IMR-90 (cell line): ENCODE measurements around the gene ZNF219. TPM values are rescaled to one million over a fixed set of nuclear protein-coding genes. Genes with fewer than 3 reads are reported as not detected.

ENCODE experiments used
- ATAC-seq: fragments of 200-7000 bp; cut with Tn5 transposase; 2 replicates; pipeline ENCODE4 v1.9.1; 2020; ENCODE audit warnings: low read depth, mild to moderate bottlenecking, moderate library complexity
- BruUV-seq: library from RNA; stranded (reverse); fragments of 400-500 nt; replicated peaks from 2 replicates; lab custom pipeline; 2021; lab: Mats Ljungman, UMichigan
- CTCF ChIA-PET: fragments of 300-600 bp; formaldehyde crosslinking; extraction: SDS; loops from one replicate; lab custom pipeline; 2021; ENCODE audit warnings: antibody characterized with exemption; lab: Yijun Ruan, JAX
- POLR2A ChIA-PET: fragments of 300-600 bp; sonication (Branson Sonifier 250); formaldehyde crosslinking; loops from one replicate; lab custom pipeline; 2022; ENCODE audit warnings: antibody characterized with exemption; ENCODE audit not compliant: unreplicated experiment; lab: Charles Lee
- DNase-seq: peaks from one replicate; pipeline ENCODE4 v3.0.0; 2013
- H2AFZ ChIP-seq: replicated peaks from 2 replicates; pipeline ENCODE3; 2013; ENCODE audit warnings: low read length, mild to moderate bottlenecking; ENCODE audit not compliant: poor library complexity
- H2AK5ac ChIP-seq: 2 replicates; pipeline ENCODE4 v1.6.1; 2013; ENCODE audit warnings: low read depth, low read length, inconsistent platforms
- H2AK9ac ChIP-seq: replicated peaks from 2 replicates; pipeline ENCODE3; 2013; ENCODE audit warnings: mild to moderate bottlenecking, low read depth, low read length, moderate library complexity; ENCODE audit not compliant: poor library complexity
- H2BK120ac ChIP-seq: 2 replicates; pipeline ENCODE4 v1.6.1; 2013; ENCODE audit warnings: low read depth, low read length, inconsistent platforms
- H2BK15ac ChIP-seq: 3 replicates; pipeline ENCODE4 v1.6.1; 2013; ENCODE audit warnings: low read depth, low read length, inconsistent platforms
- H2BK20ac ChIP-seq: 2 replicates; pipeline ENCODE4 v1.6.1; 2013; ENCODE audit warnings: low read depth, mild to moderate bottlenecking, inconsistent platforms, low read length, moderate library complexity
- H2BK5ac ChIP-seq: 2 replicates; pipeline ENCODE4 v1.6.1; 2013; ENCODE audit warnings: mild to moderate bottlenecking, low read depth, low read length, inconsistent platforms; ENCODE audit not compliant: poor library complexity, severe bottlenecking
- H3K14ac ChIP-seq: replicated peaks from 2 replicates; pipeline ENCODE4 v1.6.1; 2013; ENCODE audit warnings: low read depth, low read length, inconsistent platforms
- H3K18ac ChIP-seq: 2 replicates; pipeline ENCODE4 v1.6.1; 2013; ENCODE audit warnings: low read depth, low read length, control low read depth
- H3K23ac ChIP-seq: 2 replicates; pipeline ENCODE4 v1.6.1; 2013; ENCODE audit warnings: low read depth, low read length, inconsistent platforms
- H3K27ac ChIP-seq: 2 replicates; pipeline ENCODE4 v1.5.1; 2013; ENCODE audit warnings: mild to moderate bottlenecking, control low read depth, low read length; ENCODE audit not compliant: insufficient read depth
- H3K27me3 ChIP-seq: 2 replicates; pipeline ENCODE4 v1.6.1; 2013; ENCODE audit warnings: low read length; ENCODE audit not compliant: control insufficient read depth, insufficient read depth
- H3K36me3 ChIP-seq: 2 replicates; pipeline ENCODE4 v1.6.1; 2013; ENCODE audit warnings: low read length, mixed read lengths; ENCODE audit not compliant: control insufficient read depth, insufficient read depth
- H3K4ac ChIP-seq: 2 replicates; pipeline ENCODE4 v1.6.1; 2013; ENCODE audit warnings: low read depth, low read length, inconsistent platforms
- H3K4me1 ChIP-seq: 2 replicates; pipeline ENCODE4 v1.6.1; 2013; ENCODE audit warnings: low read length, mixed read lengths; ENCODE audit not compliant: control insufficient read depth, insufficient read depth
- H3K4me2 ChIP-seq: 2 replicates; pipeline ENCODE4 v1.6.1; 2013; ENCODE audit warnings: low read depth, mild to moderate bottlenecking, control low read depth, low read length, moderate library complexity
- H3K4me3 ChIP-seq: 2 replicates; pipeline ENCODE4 v1.5.1; 2013; ENCODE audit warnings: low read depth, mild to moderate bottlenecking, control low read depth, low read length, moderate library complexity; ENCODE audit not compliant: insufficient read depth
- H3K56ac ChIP-seq: 2 replicates; pipeline ENCODE4 v1.6.1; 2013; ENCODE audit warnings: low read length, inconsistent platforms; ENCODE audit not compliant: insufficient read depth; ENCODE audit errors: extremely low read depth
- H3K79me1 ChIP-seq, 2 experiments: 2 replicates each; pipeline ENCODE4 v1.6.1; 2013; ENCODE audit warnings: low read length in 2 of 2, inconsistent platforms in 1 of 2, low read depth in 1 of 2
- H3K9ac ChIP-seq: 2 replicates; pipeline ENCODE4 v1.6.1; 2013; ENCODE audit warnings: low read depth, low read length, control low read depth
- H3K9me1 ChIP-seq: 2 replicates; pipeline ENCODE4 v1.6.1; 2013; ENCODE audit warnings: low read length, inconsistent platforms; ENCODE audit not compliant: insufficient read depth
- H3K9me3 ChIP-seq: 2 replicates; pipeline ENCODE4 v1.6.1; 2013; ENCODE audit warnings: low read length; ENCODE audit not compliant: control insufficient read depth, insufficient read depth
- H4K20me1 ChIP-seq: 2 replicates; pipeline ENCODE4 v1.6.1; 2013; ENCODE audit warnings: low read length, inconsistent platforms; ENCODE audit not compliant: insufficient read depth
- H4K5ac ChIP-seq: 2 replicates; pipeline ENCODE4 v1.6.1; 2013; ENCODE audit warnings: mild to moderate bottlenecking, low read depth, low read length, control low read depth
- H4K8ac ChIP-seq, 2 experiments: 2 replicates each; pipeline ENCODE4 v1.6.1; 2013; ENCODE audit warnings: low read depth in 2 of 2, low read length in 2 of 2, control low read depth in 1 of 2, inconsistent platforms in 1 of 2
- H4K91ac ChIP-seq: 2 replicates; pipeline ENCODE4 v1.6.1; 2013; ENCODE audit warnings: low read depth, low read length, inconsistent platforms; ENCODE audit not compliant: insufficient read depth
- BHLHE40 ChIP-seq: fragments of 150-350 bp; IDR thresholded peaks from 2 replicates; pipeline ENCODE4 v1.6.1; 2016; ENCODE audit warnings: mild to moderate bottlenecking, low read depth, low read length
- CEBPB ChIP-seq: IDR thresholded peaks from 2 replicates; pipeline ENCODE4 v1.6.1; 2012; ENCODE audit warnings: low read depth, low read length, improper control_type of control experiment
- CHD1 ChIP-seq: IDR thresholded peaks from 2 replicates; pipeline ENCODE4 v1.6.1; 2012; ENCODE audit warnings: low read depth, low read length, improper control_type of control experiment
- CTCF ChIP-seq: conservative IDR thresholded peaks from 2 replicates; pipeline ENCODE4 v1.5.1; 2012; ENCODE audit warnings: mild to moderate bottlenecking, low read depth, low read length, improper control_type of control experiment
- FOS ChIP-seq: fragments of 150-350 bp; IDR thresholded peaks from 2 replicates; pipeline ENCODE4 v1.6.1; 2016; ENCODE audit warnings: low read depth, low read length
- MAFK ChIP-seq: IDR thresholded peaks from 2 replicates; pipeline ENCODE4 v1.6.1; 2012; ENCODE audit warnings: low read depth, low read length, improper control_type of control experiment
- MAZ ChIP-seq: IDR thresholded peaks from 2 replicates; pipeline ENCODE4 v1.6.1; 2012; ENCODE audit warnings: low read depth, mild to moderate bottlenecking, low read length, improper control_type of control experiment, moderate library complexity, borderline replicate concordance
- MXI1 ChIP-seq: IDR thresholded peaks from 2 replicates; pipeline ENCODE4 v1.6.1; 2012; ENCODE audit warnings: low read depth, mild to moderate bottlenecking, low read length, moderate library complexity, borderline replicate concordance
- NFE2L2 ChIP-seq: fragments of 150-350 bp; IDR thresholded peaks from 2 replicates; pipeline ENCODE4 v1.6.1; 2016; ENCODE audit warnings: low read depth, mild to moderate bottlenecking, low read length
- RAD21 ChIP-seq: IDR thresholded peaks from 2 replicates; pipeline ENCODE4 v1.6.1; 2012; ENCODE audit warnings: low read length, improper control_type of control experiment
- RFX5 ChIP-seq: IDR thresholded peaks from 2 replicates; pipeline ENCODE4 v1.8.0; 2012; ENCODE audit warnings: low read depth, mild to moderate bottlenecking, low read length, moderate library complexity
- SMC3 ChIP-seq: fragments of 150-350 bp; IDR thresholded peaks from 2 replicates; pipeline ENCODE4 v1.6.1; 2016; ENCODE audit warnings: low read depth, mild to moderate bottlenecking, antibody characterized with exemption, low read length, moderate library complexity
- USF2 ChIP-seq: fragments of 150-350 bp; IDR thresholded peaks from 2 replicates; pipeline ENCODE4 v1.6.1; 2017; ENCODE audit warnings: mild to moderate bottlenecking, antibody characterized with exemption, low read length, low read depth
- WGBS, 2 experiments: methylation state at CpG; one replicate each; pipeline versions ENCODE4 v1.1.5 to v1.1.7; 2013; ENCODE audit warnings: missing lambda C conversion rate in 2 of 2; ENCODE audit not compliant: insufficient read length in 1 of 2; ENCODE audit errors: extremely low coverage in 2 of 2; 5-methylcytosine and 5-hydroxymethylcytosine counted together
- dilution Hi-C: fragments of 300-500 bp; cut with HindIII; formaldehyde crosslinking; loops from one replicate; pipeline ENCODE4 v1.14.3; 2018; ENCODE audit warnings: low sequenced_read_pairs; ENCODE audit not compliant: unreplicated experiment
- in situ Hi-C: fragments of 300-500 bp; cut with MboI; formaldehyde crosslinking; loops from 3 replicates; pipeline ENCODE4 v1.14.3; 2019; ENCODE audit warnings: low sequenced_read_pairs, inconsistent platforms, mixed read lengths
- intact Hi-C: fragments of 100-400 bp; cut with micrococcal nuclease; formaldehyde crosslinking; loops from 2 replicates; pipeline ENCODE4 v1.10.0; 2022
- polyA plus RNA-seq, 3 experiments: library from polyadenylated mRNA; depleted of rRNA; stranded (reverse); fragments of >200 nt; gene quantifications; 2 replicates each; pipeline ENCODE4 v1.2.3, GENCODE V29; 2012; ENCODE audit warnings: low replicate concordance in 1 of 3
- total RNA-seq: library from RNA; depleted of rRNA; stranded (reverse); fragments of >200 nt; gene quantifications from 2 replicates; pipeline ENCODE4 v1.2.3, GENCODE V29; 2012

The ZNF219 gene
- total and polyA plus RNA-seq, 2 of the 4 experiments (the other 2 are of a cell fraction): 0.90 to 3.8 TPM

GRCh38 chr14:21118933-21119332 is 20.5 kb upstream of the ZNF219 start:
- TF ChIP-seq FOS (no peak), RAD21 (no peak), RFX5 (no peak), CEBPB (no peak), MAFK (no peak), MAZ (no peak), CTCF (no peak), MXI1 (no peak), BHLHE40 (no peak), USF2 (no peak), CHD1 (no peak), SMC3 (no peak), NFE2L2 (no peak)
- Histone ChIP-seq H3K9me3 (no peaks in the 10 kb centered on the region), H3K79me1 (no peaks in the 10 kb centered on the region), H4K20me1 (no peaks in the 10 kb centered on the region), H3K4me2 (no peak overlapping the region), H2BK15ac (no peak overlapping the region), H4K91ac (no peak overlapping the region), H3K9ac (no peak overlapping the region), H3K4ac (no peak overlapping the region), H3K23ac (no peak overlapping the region), H4K8ac (no peak overlapping the region), H2BK5ac (no peak overlapping the region), H3K4me3 (no peak overlapping the region), H3K27ac (no peak overlapping the region), H2AFZ (no peak overlapping the region), H2BK20ac (no peak overlapping the region), H3K14ac (no peak overlapping the region), H3K9me1 (no peaks in the 10 kb centered on the region), H3K18ac (no peak overlapping the region), H2AK9ac (no peak overlapping the region), H3K4me1 (no peaks in the 10 kb centered on the region), H2BK120ac (no peak overlapping the region), H3K56ac (no peak overlapping the region), H4K5ac (no peak overlapping the region), H3K36me3 (no peaks in the 10 kb centered on the region), H3K27me3 (peaks cover 5% of the 10 kb centered on the region; the same call in 1 of the 2 replicates), H2AK5ac (no peak overlapping the region)
- no CpG with 5 or more reads among the region's 3 CpGs for WGBS, 2 experiments
- intact Hi-C loops: no loop called here
- in situ Hi-C loops: no loop called here
- ChIA-PET POLR2A (no interaction called here), CTCF (interaction anchor here (0.6 kb wide), 1 partner anchor 337 kb away, joined by 3 read pairs; the partner anchor contains the start of gene CHD8)
- BruUV-seq: no TSS peak
- dilution Hi-C loops: no loop called here
- ATAC-seq: no peak
- no peak for DNase-seq
